Activated CD4-positive, alpha-beta T cell treated with anti-CD3 and anti-CD28 coated beads, Interleukin-2, amount 50 U/mL, for 16 hours (primary cell): Measurements from ENCODE around the gene SLC4A9.

Source experiments
- DNase-seq: peaks from one replicate; pipeline ENCODE4 v3.0.0-alpha.2; 2020

Gene SLC4A9, protein sequence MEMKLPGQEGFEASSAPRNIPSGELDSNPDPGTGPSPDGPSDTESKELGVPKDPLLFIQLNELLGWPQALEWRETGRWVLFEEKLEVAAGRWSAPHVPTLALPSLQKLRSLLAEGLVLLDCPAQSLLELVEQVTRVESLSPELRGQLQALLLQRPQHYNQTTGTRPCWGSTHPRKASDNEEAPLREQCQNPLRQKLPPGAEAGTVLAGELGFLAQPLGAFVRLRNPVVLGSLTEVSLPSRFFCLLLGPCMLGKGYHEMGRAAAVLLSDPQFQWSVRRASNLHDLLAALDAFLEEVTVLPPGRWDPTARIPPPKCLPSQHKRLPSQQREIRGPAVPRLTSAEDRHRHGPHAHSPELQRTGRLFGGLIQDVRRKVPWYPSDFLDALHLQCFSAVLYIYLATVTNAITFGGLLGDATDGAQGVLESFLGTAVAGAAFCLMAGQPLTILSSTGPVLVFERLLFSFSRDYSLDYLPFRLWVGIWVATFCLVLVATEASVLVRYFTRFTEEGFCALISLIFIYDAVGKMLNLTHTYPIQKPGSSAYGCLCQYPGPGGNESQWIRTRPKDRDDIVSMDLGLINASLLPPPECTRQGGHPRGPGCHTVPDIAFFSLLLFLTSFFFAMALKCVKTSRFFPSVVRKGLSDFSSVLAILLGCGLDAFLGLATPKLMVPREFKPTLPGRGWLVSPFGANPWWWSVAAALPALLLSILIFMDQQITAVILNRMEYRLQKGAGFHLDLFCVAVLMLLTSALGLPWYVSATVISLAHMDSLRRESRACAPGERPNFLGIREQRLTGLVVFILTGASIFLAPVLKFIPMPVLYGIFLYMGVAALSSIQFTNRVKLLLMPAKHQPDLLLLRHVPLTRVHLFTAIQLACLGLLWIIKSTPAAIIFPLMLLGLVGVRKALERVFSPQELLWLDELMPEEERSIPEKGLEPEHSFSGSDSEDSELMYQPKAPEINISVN

DNA sequence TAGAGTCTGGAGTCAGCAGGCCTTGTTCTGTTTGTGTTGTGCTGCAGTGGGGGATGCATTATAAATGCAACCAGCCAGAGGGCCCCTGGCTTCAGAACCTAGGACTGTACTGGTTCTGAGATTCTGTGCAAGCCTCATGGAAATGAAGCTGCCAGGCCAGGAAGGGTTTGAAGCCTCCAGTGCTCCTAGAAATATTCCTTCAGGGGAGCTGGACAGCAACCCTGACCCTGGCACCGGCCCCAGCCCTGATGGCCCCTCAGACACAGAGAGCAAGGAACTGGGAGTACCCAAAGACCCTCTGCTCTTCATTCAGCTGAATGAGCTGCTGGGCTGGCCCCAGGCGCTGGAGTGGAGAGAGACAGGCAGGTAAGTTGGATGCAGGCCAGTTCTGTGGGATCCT is at the start of gene SLC4A9:
Gene SLC4A9, plus strand, starts transcription at position 94 of the 400 bp plus-strand sequence. Its CDS starts 43 bp downstream, at position 137.
- no peak for DNase-seq

- DNase-seq, result no peak
These were observed 49.6 kb upstream of the SLC4A9 start for GRCh38 chr5:140310434-140310833.

DNA sequence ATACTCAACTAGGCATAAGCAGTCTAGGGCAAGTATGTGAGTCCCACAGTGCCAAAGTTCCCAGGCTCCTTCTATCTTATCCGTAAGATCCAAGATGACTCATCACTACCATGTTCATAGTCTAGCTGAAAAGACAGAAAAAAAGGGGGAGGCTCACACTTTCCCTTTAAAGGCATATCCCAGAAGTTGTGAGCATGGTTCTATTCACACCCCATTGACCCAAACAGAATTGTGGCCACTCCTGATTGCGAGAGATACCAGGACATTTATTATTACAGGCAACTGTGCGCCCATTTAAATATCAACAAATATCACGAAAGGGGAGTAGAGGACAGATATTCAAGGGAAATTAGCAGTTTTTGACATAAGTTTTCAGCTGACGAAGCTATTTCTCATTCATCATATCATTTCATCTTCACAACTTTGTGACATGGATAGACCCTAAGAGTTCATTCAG is 49.0 kb upstream of the SLC4A9 start:
- no peak for DNase-seq

DNA sequence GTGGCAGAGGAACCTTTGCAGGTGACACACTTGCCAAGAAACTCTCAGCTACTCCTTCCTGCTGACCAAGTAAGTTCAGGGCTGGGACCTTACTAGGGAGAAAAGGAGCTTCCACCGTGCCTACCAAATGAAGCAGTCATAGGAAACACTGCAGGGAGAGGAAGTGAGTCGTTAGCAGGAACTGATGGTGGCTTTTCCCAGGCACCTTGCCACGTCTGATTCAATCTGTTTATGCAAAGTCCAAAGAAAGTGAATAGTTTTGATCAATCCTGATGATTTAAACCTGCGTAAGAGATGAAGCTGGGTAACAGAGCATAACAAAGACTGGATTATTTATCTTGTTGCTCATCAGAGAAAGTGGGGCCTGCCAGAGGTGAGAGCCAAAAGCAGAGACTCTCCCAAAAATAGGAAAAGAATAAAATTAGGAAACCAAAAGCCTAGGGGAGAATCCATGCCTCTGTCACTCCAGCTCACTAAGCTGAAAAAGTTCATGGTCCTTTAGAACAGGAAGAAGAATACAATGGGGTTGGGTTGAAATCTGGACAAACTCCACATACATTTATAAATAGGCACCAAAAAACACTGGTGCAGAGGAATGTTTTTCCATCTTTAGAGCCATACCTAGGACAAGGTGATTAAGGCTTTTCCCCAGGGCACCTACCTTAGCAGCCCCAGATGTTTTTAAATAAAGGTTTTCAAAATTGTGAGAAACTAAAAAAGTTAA is 47.8 kb upstream of the SLC4A9 start:
- no peak for DNase-seq

DNA sequence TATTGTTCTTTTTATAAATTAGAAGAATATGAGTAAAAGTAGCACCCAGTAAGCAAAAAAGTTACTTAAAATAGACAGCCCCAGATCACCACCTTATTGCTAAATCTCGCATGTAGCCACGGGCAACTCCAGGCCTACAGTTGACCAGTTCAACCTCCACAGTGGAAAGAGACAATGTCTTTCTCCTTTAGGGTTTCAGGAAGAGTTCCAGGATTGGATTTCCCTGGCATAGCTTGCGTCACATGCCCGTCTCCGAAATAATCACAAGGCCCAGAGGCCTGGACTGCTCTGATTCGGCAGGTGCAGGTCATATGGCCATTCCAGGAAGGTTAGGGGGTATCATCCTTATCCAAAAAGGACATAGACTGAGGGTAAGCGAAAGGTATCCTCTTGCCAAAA is 47.2 kb upstream of the SLC4A9 start:
- no peak for DNase-seq

GRCh38 chr5:140317859-140318258 is 42.1 kb upstream of the SLC4A9 start:
- DNase-seq, result no peak

- DNase-seq, result no peak
These were observed 41.2 kb upstream of the SLC4A9 start for GRCh38 chr5:140318792-140319191.

DNA sequence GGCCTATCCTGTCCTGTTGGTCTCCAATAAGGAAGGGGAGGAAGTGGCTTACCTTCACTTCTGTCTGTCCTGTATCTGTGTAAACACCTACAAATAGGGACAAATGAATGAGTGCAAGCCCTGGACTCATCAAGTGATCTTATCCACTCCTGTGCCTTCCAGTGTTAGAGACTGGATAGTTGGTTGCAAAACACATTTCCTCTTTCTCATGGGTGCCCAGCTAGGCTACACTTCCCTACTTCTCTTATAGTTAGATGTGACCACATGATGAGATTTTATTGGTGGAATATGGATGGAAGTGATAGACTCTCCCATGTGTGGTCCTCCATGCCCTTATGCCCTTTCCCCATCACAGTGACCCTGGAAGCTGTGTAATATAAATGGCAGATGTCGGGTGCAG is 40.2 kb upstream of the SLC4A9 start:
- no peak for DNase-seq

DNA sequence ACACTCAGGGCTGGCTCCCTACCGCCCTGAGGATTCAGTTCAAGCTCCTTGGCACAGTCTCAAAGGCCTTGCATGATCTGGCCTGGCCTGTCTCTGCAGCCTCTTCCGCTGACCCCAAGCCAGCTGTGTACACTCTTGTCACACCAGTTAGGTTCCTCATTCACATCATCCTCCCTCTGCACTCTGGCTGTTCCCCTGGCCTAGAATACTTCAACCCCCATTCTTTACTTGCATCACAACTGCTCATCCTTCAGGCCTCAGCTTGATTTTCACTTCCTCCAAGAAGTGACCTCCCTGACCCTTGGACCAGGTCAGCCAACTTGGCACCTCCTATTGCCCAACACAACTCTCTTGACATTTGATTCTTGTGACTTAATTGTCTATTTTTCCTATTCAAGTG is 38.2 kb upstream of the SLC4A9 start:
- DNase-seq, result no peak

- DNase-seq, result no peak
These were observed 37.0 kb upstream of the SLC4A9 start for GRCh38 chr5:140322751-140323731.

DNA sequence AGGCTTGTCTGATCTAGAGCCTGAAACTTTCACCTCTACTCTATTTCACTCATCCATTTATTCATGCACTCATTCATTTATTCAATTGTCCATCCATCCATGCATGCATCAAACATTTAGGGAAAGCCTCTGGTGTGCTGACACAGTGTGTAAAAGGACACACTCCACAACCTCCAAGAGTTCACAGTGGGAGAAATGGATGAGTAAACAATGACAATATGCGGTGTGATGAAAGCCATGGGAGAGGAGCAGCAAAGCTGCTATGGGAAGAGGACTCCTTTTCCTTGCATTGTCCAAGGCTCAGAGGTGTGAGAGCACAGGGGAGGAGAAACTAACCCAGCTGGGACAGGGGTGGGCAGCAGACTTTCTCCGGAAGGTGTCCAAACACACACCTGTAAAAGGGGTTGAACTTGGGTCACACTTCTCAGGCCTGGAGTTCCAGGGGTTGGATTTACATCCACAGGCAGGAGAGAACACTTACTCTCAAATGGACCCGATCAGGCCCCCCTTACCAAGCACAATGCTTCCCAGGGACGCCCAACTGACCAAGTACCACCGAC is 35.9 kb upstream of the SLC4A9 start:
- no peak for DNase-seq

DNA sequence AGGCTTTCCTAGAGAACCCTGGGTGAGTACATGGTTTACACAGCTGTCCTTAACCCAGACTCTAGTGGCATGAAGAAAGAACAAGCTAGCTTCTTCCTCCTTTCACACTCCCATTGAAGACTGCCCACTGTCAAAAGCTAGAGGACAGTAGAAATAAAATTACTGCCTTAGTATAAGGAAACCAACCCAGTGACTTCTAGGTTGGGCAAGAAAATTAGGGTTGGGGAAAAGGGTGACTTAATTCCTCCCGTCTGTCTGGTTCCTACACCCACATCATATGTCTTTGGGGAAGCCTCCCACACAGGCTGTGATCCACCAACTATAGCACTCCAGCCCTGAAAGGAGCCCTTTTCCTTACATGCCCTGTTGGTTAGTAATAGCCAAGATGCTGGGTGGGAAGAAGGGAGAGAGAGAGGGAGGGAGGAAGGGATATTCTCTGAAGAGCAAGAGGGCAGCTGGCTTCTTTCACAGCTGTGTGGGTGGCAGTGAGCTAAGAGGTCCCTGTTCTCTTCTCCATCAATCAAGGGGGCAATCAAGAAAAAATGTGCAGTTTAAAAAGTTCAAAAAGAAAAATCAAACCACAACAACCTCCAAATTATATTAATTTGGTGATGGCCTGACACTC is 35.3 kb upstream of the SLC4A9 start:
- DNase-seq, result no peak

- no peak for DNase-seq
These were observed 34.5 kb upstream of the SLC4A9 start for GRCh38 chr5:140325486-140325885.

DNA sequence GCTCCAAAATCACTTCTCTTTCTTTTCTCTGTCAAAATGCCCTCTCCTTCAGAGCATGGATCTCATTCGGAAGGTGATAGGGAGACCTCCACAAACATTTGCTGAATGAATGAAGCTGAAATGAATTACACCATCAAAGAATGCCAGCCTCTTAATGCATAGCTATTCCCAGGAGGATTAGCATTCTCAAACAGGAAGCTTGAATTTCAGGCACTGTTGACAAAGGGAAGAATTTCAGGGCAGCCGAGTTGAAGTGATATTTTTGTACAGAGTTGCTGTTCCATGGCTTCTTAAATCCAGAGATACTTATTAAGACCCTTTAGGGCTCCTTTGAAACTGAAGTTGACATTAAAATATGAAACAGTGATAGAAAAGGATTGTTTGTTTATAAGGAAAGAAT is 32.4 kb upstream of the SLC4A9 start:
- no peak for DNase-seq

DNA sequence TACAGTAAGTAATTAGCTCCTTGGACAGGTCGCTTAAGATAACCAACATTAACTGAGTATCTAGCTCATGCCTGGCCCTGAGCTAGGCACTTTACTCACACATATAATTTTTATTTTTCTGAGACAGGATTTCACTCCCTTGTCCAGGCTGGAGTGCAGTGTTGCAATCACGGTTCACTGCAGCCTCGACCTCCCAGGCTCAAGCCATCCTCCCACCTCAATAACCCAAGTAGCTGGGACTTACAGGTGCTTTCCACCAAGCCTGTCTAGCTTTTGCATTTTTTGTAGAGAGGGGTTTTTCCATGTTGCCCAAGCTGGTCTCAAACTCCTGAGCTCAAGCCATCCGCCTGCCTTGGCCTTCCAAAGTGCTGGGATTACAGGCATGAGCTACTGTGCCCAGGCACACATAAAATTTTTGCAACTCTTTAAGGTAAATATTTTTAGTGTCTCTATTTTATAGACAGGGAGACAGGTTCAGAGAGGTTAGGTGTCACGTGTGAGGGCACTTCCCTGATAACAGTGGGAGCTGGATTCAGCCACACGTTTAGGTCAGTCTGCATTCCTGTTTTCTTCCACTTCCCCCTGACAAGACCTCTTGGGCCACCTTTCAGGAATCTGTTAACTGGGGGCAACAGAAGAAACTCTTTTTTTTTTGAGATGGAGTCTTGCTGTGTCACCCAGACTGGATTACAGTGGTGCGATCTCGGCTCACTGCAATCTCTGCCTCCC is 31.8 kb upstream of the SLC4A9 start:
- no peak for DNase-seq

DNA sequence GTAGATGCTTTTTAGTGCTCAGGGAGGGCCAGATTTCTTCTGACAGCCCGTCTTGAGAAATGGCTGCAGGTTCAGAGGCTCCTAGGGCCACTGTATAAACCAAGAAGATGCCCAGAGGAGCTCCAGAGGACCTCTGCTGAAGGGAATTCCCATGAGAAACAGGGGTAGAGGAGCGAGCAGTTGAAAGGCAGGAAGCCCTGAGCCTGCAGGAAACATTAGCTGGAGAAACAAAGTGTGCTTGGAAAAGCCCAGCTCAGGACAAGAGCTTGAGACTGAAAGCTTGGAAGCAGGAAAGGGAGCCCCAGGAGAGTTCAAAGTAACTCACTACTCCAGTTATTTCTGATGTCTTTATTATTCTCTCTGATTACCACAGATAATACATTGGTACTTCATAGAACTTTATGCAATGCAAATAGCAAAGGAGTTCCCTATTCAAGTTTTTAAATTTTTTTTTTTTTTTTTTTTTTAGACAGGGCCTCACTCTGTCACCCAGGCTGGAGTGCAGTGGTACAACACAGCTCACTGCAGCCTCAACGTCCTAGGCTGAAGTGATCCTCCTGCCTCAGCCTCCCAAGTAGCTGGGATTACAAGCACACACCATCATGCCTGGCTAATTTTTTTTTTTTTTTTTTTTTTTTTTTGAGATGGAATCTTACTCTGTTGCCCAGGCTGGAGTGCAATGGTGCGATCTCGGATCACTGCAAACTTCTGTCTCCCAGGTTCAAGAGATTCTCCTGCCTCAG is 30.1 kb upstream of the SLC4A9 start:
- no peak for DNase-seq

DNA sequence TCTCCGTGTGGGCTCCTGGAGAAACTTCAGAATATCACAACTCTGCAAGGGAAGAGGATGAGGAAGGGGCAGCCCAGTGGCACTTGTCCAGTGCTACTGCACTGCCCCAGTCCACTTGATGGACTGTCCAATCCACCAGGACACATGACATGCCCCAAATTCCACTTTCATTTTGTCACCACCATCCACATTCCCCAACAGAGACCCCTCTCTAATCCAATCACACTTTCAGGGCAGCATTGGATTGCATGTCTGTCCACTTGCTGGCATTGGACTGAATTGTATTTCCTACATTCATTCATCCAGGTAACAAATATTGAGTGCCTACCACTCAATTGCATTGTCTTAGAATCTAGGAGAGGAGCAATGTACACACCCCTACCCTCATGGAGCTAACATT is 28.4 kb upstream of the SLC4A9 start:
- no peak for DNase-seq

DNA sequence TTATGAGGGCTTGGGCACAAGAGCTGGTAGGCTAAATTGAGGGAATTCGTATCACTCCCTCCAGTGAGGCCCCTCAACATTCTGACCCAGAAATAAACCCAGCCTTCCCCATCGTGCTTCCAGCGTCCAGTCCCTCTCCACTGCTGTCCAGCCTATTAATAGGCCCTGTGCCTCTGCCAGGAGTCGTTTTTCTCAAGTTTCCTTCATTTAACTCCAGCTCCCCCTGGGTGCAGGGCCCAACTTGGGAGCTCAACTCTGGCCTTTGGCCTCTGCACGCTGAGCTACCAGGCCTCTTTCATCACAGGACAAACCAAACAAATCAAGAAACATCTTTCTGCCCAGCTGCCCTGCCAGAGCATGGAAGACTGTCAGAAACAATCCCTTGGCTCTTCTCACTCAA is 23.6 kb upstream of the SLC4A9 start:
- DNase-seq, result no peak

- DNase-seq, result no peak
These were observed 22.1 kb upstream of the SLC4A9 start for GRCh38 chr5:140337880-140338279.

GRCh38 chr5:140338336-140338735 is 21.7 kb upstream of the SLC4A9 start:
- no peak for DNase-seq
